Left ventricle myocardium inferior (tissue), 1 donor: ENCODE measurements around the gene S100A14. TPM values are rescaled to one million over a fixed set of nuclear protein-coding genes. Genes with fewer than 3 reads are reported as not detected.

ENCODE experiments used
- DNase-seq: peaks from one replicate; pipeline ENCODE4 v3.0.0-alpha.2; 2020
- H3K27ac ChIP-seq: fragments of 200-600 bp; replicated peaks from 2 replicates; pipeline ENCODE4 v1.8.0; 2021
- H3K27me3 ChIP-seq: fragments of 200-600 bp; 2 replicates; pipeline ENCODE4 v1.8.0; 2021; ENCODE audit warnings: low read depth
- H3K36me3 ChIP-seq: fragments of 200-600 bp; 2 replicates; pipeline ENCODE4 v1.8.0; 2021
- H3K4me1 ChIP-seq: fragments of 200-600 bp; 2 replicates; pipeline ENCODE4 v1.8.0; 2021
- H3K4me3 ChIP-seq: fragments of 200-600 bp; 2 replicates; pipeline ENCODE4 v1.8.0; 2021; ENCODE audit warnings: mild to moderate bottlenecking, moderate library complexity
- H3K9me3 ChIP-seq: fragments of 200-600 bp; replicated peaks from 2 replicates; pipeline ENCODE4 v1.8.0; 2021
- CTCF ChIP-seq: fragments of 200-600 bp; IDR thresholded peaks from 2 replicates; pipeline ENCODE4 v1.8.0; 2021; ENCODE audit warnings: antibody characterized with exemption, mild to moderate bottlenecking, borderline replicate concordance
- intact Hi-C: fragments of 100-400 bp; cut with micrococcal nuclease; formaldehyde crosslinking; loops from one replicate; pipeline ENCODE4 v1.11.0; 2022
- total RNA-seq: library from RNA; stranded (reverse); fragmentation: NEBNext Ultra II Directional; extraction: Animal tissue kit (Norgen Biotek cat#: 25700); gene quantifications from one replicate; pipeline ENCODE4 v1.2.1, GENCODE V29; 2021
- donor health status: DM: no; HTN: yes; CAD: no; lungs with severe emphysema.

S100A14 gene
- total RNA-seq, 1 donor from 2014 or later = 6.5 TPM

DNA sequence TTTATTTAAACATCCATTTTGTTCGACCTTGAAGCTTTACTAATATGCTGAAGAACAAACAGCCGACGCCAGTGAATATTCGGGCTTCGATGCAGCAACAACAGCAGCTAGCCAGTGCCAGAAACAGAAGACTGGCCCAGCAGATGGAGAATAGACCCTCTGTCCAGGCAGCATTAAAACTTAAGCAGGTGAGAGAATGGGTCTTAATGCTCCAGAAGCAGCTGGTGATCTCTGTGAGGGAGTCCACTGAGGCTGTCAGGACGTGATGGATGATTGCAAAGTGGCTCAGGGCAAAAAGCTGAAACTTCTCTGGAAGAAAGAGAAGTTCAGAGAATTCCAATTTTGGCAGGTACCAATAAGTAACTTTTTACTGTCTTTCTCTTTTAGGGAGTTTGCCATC is 22.1 kb upstream of the S100A14 start:
- Histone ChIP-seq H3K4me1 (peaks cover 94% of the 10 kb centered on the region), H3K4me3 (peak overlapping the region; percentile 88), H3K27me3 (no peaks in the 10 kb centered on the region), H3K9me3 (no peaks in the 10 kb centered on the region), H3K27ac (peak overlapping the region; percentile 100), H3K36me3 (peaks cover 82% of the 10 kb centered on the region)
- TF ChIP-seq CTCF = no peak
- DNase-seq = no peak
- intact Hi-C loops = no loop called here

- Histone ChIP-seq H3K4me3 (peak overlapping the region; percentile 88), H3K27ac (peak overlapping the region; percentile 100), H3K27me3 (no peaks in the 10 kb centered on the region), H3K9me3 (no peaks in the 10 kb centered on the region), H3K4me1 (peaks cover 94% of the 10 kb centered on the region), H3K36me3 (peaks cover 62% of the 10 kb centered on the region)
- no peak for DNase-seq
- intact Hi-C loops = no loop called here
- TF ChIP-seq CTCF = no peak
Observed at GRCh38 chr1:153636312-153636711, 20.2 kb upstream of the S100A14 start.

DNA sequence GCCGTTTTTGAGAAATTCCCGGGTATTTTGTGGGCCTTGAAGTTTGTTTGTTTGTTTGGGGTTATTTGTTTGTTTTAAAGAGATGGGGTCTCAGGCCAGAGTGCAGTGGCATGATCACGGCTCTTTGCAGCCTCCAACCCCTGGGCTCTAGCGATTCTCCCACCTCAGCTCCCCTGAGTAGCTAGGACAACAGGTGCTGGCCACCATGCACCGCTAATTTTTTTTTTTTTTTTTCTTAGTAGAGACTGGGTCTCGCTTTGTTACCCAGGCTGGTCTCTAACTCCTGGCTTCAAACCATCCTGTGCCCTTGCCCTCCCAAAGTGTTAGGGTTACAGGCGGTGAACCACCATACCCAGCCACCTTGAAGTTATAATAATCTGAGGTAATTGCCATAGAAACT is 19.7 kb upstream of the S100A14 start:
- DNase-seq = no peak
- Histone ChIP-seq H3K36me3 (peaks cover 58% of the 10 kb centered on the region), H3K27ac (peak overlapping the region; percentile 100), H3K27me3 (no peaks in the 10 kb centered on the region), H3K4me3 (peak overlapping the region; percentile 88), H3K9me3 (no peaks in the 10 kb centered on the region), H3K4me1 (peaks cover 94% of the 10 kb centered on the region)
- TF ChIP-seq CTCF = no peak
- intact Hi-C loops = no loop called here

GRCh38 chr1:153633754-153634665 is 17.9 kb upstream of the S100A14 start, which contains the start of gene CHTOP:
Gene CHTOP (plus strand): TSS chr1:153634066. CDS start chr1:153636589, 2,523 bp downstream.
- no peak for TF ChIP-seq CTCF
- intact Hi-C loops = no loop called here
- peak; percentile 96 for DNase-seq
- Histone ChIP-seq H3K27me3 (no peaks in the 10 kb centered on the region), H3K9me3 (no peaks in the 10 kb centered on the region), H3K4me3 (peak within 1 kb of the TSS; percentile 88), H3K4me1 (peaks cover 93% of the 10 kb centered on the region), H3K27ac (peak within 1 kb of the TSS; percentile 100), H3K36me3 (peaks cover 39% of the 10 kb centered on the region)

- H3K4me3 ChIP-seq = peak overlapping the region; percentile 88
- no peak for DNase-seq
Observed at GRCh38 chr1:153633161-153633753, 17.1 kb upstream of the S100A14 start.

More at GRCh38 chr1:153633161-153633753, 17.1 kb upstream of the S100A14 start:
- Histone ChIP-seq H3K9me3 (no peaks in the 10 kb centered on the region), H3K27ac (peak overlapping the region; percentile 100), H3K4me1 (peaks cover 92% of the 10 kb centered on the region), H3K36me3 (peaks cover 32% of the 10 kb centered on the region), H3K27me3 (no peaks in the 10 kb centered on the region)
- intact Hi-C loops = no loop called here
- TF ChIP-seq CTCF = no peak
